ENCODE measurements around the gene SYNGAP1.

SYNGAP1 gene

DNA sequence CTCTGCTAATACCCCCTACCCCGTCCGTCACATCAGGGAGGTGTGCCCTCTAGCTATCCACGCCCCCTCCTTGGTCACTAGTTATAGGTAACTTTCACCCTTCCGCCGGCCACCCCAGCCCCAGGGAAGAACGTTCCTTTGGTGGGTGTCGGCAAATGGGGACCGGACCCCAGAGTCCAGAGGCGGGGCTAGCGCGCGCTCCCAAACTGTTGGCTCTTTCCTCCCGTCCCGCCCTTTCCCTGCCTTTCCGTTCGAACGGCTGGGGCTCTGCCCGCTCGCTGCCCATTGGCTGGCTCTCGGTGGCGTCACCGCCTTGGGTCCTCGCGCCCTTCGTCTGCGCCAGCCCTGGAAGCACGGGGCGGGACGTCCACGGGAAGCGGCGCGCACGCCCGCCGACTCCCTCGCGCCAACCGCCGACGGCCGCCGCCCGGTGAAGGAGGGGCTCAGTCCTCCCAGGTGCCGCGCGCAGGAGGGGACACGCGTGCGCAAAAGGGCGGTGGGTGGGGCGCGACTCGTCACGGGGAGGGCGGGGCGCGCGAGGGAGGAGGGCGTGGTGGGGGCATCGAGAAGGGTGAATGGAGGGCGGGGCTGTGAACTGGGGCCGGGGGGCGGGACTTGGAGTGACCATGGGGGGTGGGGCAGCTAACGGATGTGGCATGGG is 9.7 kb upstream of the SYNGAP1 start:
- Mint-ChIP-seq H3K27me3 (no peaks in the 10 kb centered on the region), H3K36me3 (ENCODE audit: insufficient read depth) (peaks cover 36% of the 10 kb centered on the region), H3K4me1 (peaks cover 52% of the 10 kb centered on the region), H3K27ac (ENCODE audit: low read depth) (peak overlapping the region; percentile 95), H3K4me3 (peak overlapping the region; percentile 81), H3K9me3 (no peaks in the 10 kb centered on the region)
- peak; percentile 73 for ATAC-seq (replicated peaks; ENCODE audit: extremely low read depth, poor library complexity, severe bottlenecking)
- DNase-seq (ENCODE audit: low spot score in 2 of 2) = peak; percentile 89 to 95

DNA sequence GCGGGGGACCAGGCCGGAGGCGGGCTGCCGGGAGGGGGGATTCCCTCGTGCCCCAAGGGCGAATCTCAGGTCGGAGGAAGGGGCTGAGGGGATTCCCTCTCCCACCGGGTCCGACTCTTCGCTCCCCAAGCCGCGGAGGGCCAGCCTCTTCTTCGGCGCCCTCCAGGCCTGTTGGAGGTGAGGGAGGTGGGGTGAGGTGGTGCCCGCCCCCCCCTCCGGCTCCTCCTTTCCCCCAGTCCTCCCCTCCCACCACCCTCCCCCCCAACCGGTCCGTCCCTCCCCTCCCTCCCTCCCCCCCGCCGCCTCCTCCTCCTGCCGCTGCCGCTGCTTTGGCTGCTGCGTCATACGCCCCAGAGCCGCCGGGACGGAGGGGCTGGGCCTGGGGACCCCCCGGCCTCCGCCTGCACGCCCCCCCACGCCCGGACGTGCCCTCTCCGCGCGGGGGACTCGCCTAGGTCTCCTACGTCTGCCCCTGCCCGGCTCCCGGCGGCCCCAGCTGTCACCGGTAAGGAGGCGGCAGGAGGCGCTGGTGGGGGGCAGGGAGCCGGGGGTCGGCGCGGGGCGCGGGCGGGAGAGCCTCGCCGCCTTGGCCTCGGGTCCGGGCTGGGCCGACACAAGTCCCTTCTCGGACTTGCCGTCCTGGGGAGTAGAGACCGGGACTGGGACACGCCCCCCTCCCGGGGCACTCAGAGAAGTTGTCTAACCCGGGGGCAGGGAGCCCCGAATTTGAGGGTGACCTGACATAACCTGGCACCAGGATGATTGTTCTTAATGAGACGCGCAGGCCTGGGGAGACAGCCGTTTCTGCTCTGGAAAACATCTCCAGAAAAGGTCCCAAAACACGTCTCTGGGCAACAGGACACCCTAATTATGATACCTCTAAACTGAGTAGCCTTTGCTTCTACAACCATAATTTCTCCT is 8.9 kb upstream of the SYNGAP1 start, which contains the start of gene PHF1:
PHF1 (plus strand) TSS at position 304 of the 921 bp plus-strand sequence. CDS start 1,250 bp downstream, outside the sequence.
- DNase-seq (ENCODE audit: low spot score in 2 of 2) (peak; percentile 82 to 89), ATAC-seq (replicated peaks; ENCODE audit: extremely low read depth, poor library complexity, severe bottlenecking) (peak; percentile 58)
- Mint-ChIP-seq H3K27me3 (no peaks in the 10 kb centered on the region), H3K4me1 (peaks cover 55% of the 10 kb centered on the region), H3K9me3 (no peaks in the 10 kb centered on the region), H3K36me3 (ENCODE audit: insufficient read depth) (peaks cover 39% of the 10 kb centered on the region), H3K4me3 (peak within 1 kb of the TSS; percentile 81), H3K27ac (ENCODE audit: low read depth) (peak within 1 kb of the TSS; percentile 95)

DNA sequence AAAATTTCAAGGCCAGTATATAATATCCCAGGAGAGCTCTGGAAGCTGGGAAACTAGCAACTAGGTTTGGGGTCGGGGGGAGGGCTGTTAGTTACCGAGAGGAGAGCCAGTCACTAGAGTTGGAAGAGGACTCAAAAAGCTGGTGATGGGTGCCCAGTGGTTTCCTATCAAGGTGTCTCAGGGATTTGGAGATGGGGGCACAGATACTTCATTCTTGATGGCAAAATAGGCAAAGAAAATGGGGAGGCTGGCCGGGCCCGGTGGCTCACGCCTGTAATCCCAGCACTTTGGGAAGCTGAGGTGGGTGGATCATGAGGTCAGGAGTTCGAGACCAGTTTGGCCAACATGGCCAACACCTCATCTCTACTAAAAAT is 8.2 kb upstream of the SYNGAP1 start:
- no peak for DNase-seq (ENCODE audit: low spot score in 2 of 2)
- H3K27me3 Mint-ChIP-seq = no peaks in the 10 kb centered on the region
- H3K4me3 Mint-ChIP-seq = peak overlapping the region; percentile 81
- H3K9me3 Mint-ChIP-seq = no peaks in the 10 kb centered on the region
- H3K36me3 Mint-ChIP-seq (ENCODE audit: insufficient read depth) = peaks cover 41% of the 10 kb centered on the region
- H3K4me1 Mint-ChIP-seq = peaks cover 61% of the 10 kb centered on the region
- peak overlapping the region; percentile 95 for H3K27ac Mint-ChIP-seq (ENCODE audit: low read depth)
- ATAC-seq (replicated peaks; ENCODE audit: extremely low read depth, poor library complexity, severe bottlenecking) = no peak

- ATAC-seq (replicated peaks; ENCODE audit: extremely low read depth, poor library complexity, severe bottlenecking) = no peak
- Mint-ChIP-seq H3K4me3 (peak overlapping the region; percentile 81), H3K36me3 (ENCODE audit: insufficient read depth) (peaks cover 42% of the 10 kb centered on the region), H3K27me3 (no peaks in the 10 kb centered on the region), H3K4me1 (peaks cover 69% of the 10 kb centered on the region), H3K9me3 (no peaks in the 10 kb centered on the region), H3K27ac (ENCODE audit: low read depth) (peak overlapping the region; percentile 95)
- no peak for DNase-seq (ENCODE audit: low spot score in 2 of 2)
Measured at GRCh38 chr6:33412140-33413009, 7.5 kb upstream of the SYNGAP1 start.

DNA sequence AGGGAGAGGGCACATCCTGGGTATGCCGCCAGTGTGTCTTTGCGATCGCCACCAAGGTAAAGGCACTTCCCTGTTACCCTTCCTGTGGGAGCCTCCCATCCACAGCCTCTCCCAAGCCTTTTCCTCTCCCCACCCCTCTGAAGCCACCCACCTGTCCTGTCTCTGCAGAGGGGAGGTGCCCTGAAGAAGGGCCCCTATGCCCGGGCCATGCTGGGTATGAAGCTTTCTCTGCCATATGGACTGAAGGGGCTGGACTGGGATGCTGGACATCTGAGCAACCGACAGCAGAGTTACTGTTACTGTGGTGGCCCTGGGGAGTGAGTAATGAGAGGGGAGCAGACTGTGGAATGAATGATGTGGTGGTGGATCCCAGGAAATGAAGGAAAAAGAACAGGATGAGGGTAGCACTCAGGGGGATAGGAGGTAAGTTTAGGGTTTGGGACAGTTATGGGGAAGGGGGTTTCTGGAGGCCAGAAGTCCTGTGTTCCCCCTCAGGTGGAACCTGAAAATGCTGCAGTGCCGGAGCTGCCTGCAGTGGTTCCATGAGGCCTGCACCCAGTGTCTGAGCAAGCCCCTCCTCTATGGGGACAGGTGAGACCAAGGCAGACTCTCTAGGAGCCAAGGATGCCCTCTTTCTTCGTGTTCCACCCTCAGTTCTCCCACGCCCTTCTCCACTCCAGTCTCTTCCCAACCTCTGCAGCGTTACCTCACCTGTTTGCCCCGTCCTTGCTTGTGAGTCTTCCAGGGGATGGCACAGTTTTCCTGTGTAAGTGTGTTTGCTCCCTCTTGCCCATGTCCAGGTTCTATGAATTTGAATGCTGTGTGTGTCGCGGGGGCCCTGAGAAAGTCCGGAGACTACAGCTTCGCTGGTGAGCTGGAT is 6.4 kb upstream of the SYNGAP1 start:
- Mint-ChIP-seq H3K27me3 (no peaks in the 10 kb centered on the region), H3K9me3 (no peaks in the 10 kb centered on the region), H3K4me1 (peaks cover 77% of the 10 kb centered on the region), H3K4me3 (peak overlapping the region; percentile 81), H3K27ac (ENCODE audit: low read depth) (peak overlapping the region; percentile 78), H3K36me3 (ENCODE audit: insufficient read depth) (peaks cover 52% of the 10 kb centered on the region)
- no peak for DNase-seq (ENCODE audit: low spot score in 2 of 2)
- ATAC-seq (replicated peaks; ENCODE audit: extremely low read depth, poor library complexity, severe bottlenecking) = no peak

DNA sequence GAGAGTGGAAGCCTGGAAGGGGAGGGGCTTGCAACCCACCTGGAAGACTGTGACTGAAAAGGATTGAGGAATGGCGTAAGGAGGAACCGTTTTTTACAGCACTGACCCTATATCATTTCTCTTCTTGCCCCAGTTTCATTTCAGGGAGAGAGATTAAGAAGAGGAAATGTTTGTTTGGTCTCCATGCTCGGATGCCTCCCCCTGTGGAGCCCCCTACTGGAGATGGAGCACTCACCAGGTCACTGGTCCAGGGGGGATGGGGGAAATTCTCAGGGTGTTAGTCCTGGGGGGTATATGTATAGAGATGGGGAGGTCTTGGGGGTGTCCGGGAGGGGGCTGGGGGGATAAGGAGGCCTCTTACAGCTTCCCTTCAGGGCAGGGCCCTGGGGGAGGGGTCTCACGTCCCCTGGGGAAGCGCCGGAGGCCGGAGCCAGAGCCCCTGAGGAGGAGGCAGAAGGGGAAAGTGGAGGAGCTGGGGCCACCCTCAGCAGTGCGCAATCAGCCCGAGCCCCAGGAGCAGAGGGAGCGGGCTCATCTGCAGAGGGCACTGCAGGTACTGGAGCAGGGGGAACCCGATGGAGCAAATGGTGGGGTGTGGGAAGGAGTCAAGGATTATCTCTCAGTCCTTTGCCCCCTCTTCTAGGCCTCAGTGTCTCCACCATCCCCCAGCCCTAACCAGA is 5.1 kb upstream of the SYNGAP1 start:
- ATAC-seq (replicated peaks; ENCODE audit: extremely low read depth, poor library complexity, severe bottlenecking) (no peak), DNase-seq (ENCODE audit: low spot score in 2 of 2) (no peak)
- peaks cover 82% of the 10 kb centered on the region for H3K4me1 Mint-ChIP-seq
- peak overlapping the region; percentile 97 for H3K27ac Mint-ChIP-seq (ENCODE audit: low read depth)
- H3K27me3 Mint-ChIP-seq = no peaks in the 10 kb centered on the region
- H3K9me3 Mint-ChIP-seq = no peaks in the 10 kb centered on the region
- peaks cover 51% of the 10 kb centered on the region for H3K36me3 Mint-ChIP-seq (ENCODE audit: insufficient read depth)
- peak overlapping the region; percentile 81 for H3K4me3 Mint-ChIP-seq

DNA sequence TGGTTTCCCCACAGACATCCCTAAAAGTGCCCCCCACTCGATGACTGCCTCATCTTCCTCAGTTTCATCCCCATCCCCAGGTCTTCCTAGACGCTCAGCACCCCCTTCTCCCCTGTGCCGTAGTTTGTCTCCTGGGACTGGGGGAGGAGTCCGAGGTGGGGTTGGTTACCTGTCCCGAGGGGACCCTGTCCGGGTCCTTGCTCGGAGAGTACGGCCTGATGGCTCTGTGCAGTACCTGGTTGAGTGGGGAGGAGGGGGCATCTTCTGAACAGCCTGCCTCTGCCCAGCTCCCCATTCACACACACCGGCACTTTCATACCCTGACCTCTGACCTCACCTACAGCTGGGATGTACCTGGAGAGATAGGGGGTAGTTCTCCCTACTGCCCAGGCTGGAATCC is 4.0 kb upstream of the SYNGAP1 start:
- H3K27me3 Mint-ChIP-seq = no peaks in the 10 kb centered on the region
- peak overlapping the region; percentile 33 for H3K4me3 Mint-ChIP-seq
- H3K36me3 Mint-ChIP-seq (ENCODE audit: insufficient read depth) = peaks cover 46% of the 10 kb centered on the region
- peaks cover 77% of the 10 kb centered on the region for H3K4me1 Mint-ChIP-seq
- no peaks in the 10 kb centered on the region for H3K9me3 Mint-ChIP-seq
- peak overlapping the region; percentile 97 for H3K27ac Mint-ChIP-seq (ENCODE audit: low read depth)
- DNase-seq (ENCODE audit: low spot score in 2 of 2) = no peak
- ATAC-seq (replicated peaks; ENCODE audit: extremely low read depth, poor library complexity, severe bottlenecking) = no peak

DNA sequence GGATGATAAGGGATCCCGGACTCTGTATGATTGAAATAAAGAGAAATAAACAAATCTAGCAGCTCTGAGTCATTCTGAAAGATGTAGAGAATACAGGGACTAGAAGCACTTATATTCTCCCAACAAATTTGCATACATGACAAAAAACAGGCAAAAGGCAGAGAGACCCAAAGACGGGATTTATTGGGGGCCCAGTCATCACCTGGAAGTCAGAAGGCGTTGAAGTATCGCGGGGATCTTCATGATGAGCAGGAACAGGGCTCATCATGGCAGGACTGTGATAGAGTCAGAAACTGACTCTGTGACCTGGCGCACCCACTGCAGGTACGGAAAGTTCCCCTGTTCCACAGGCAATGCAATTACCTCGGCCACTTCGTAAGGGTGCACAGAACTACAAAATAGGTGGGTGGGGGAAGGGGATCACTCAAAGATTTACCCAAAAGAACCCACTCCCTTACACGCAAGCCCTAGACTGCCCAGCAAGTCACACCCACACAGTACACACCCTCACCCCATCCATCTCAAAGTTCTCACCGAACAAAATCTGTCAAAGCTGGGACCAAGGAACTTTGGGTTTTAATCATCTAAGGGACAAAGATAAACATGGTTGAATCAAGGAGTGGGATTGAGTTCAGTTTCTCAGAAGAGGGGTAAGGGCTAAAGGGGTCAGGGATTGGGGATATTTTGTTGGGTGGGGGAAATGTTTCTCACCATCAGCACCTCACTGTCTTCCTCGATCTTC is 3.3 kb upstream of the SYNGAP1 start:
- ATAC-seq (replicated peaks; ENCODE audit: extremely low read depth, poor library complexity, severe bottlenecking) = no peak
- H3K36me3 Mint-ChIP-seq (ENCODE audit: insufficient read depth) = peaks cover 42% of the 10 kb centered on the region

DNA sequence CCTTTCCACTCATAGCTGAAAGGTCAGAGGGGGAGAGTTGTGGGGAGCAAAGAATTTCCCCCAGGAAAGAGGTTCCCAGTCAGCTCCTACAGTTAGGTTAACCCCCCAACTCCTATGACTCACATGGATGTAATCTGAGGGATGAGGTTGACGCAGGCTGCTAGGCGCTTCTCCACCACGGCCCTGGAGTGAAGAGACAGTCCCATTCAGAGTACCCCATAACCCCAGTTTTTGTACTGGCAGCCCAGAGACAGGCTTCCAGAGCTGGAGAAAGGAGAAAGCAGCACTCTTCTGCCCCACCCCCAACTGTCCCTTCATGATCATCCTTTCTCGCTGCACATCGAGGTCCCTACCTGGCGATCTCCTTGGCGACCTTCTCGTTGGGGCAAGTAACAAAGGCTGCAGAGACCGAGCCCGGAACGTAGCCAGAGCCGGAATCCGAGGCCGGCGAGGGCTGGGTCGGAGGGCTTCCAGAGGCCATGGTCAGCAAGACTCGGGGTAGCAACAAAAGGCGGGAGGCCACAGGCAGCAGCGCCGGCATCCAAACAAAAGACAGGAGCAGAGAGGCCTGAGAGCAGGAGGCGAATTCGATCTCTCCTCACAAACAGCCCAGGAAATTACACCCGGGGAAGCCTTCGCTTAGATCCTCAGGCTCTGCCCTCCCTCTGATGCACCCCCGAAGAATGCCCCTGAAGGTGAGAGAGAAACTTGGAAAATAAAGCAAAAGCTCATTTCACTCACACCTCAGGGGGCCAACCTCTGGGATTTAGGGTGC is 2.5 kb upstream of the SYNGAP1 start:
- ATAC-seq (replicated peaks; ENCODE audit: extremely low read depth, poor library complexity, severe bottlenecking) = peak; percentile 6
- DNase-seq (ENCODE audit: low spot score in 2 of 2) = no peak
- peaks cover 69% of the 10 kb centered on the region for H3K4me1 Mint-ChIP-seq
- no peaks in the 10 kb centered on the region for H3K9me3 Mint-ChIP-seq
- no peaks in the 10 kb centered on the region for H3K27me3 Mint-ChIP-seq
- H3K4me3 Mint-ChIP-seq = peak overlapping the region; percentile 82
- H3K36me3 Mint-ChIP-seq (ENCODE audit: insufficient read depth) = peaks cover 38% of the 10 kb centered on the region
- peak overlapping the region; percentile 97 for H3K27ac Mint-ChIP-seq (ENCODE audit: low read depth)

More for the DNA sequence above, 3.3 kb upstream of the SYNGAP1 start:
- DNase-seq (ENCODE audit: low spot score in 2 of 2) = no peak
- Mint-ChIP-seq H3K4me1 (peaks cover 73% of the 10 kb centered on the region), H3K4me3 (peak overlapping the region; percentile 82), H3K9me3 (no peaks in the 10 kb centered on the region), H3K27me3 (no peaks in the 10 kb centered on the region), H3K27ac (ENCODE audit: low read depth) (peak overlapping the region; percentile 97)

DNA sequence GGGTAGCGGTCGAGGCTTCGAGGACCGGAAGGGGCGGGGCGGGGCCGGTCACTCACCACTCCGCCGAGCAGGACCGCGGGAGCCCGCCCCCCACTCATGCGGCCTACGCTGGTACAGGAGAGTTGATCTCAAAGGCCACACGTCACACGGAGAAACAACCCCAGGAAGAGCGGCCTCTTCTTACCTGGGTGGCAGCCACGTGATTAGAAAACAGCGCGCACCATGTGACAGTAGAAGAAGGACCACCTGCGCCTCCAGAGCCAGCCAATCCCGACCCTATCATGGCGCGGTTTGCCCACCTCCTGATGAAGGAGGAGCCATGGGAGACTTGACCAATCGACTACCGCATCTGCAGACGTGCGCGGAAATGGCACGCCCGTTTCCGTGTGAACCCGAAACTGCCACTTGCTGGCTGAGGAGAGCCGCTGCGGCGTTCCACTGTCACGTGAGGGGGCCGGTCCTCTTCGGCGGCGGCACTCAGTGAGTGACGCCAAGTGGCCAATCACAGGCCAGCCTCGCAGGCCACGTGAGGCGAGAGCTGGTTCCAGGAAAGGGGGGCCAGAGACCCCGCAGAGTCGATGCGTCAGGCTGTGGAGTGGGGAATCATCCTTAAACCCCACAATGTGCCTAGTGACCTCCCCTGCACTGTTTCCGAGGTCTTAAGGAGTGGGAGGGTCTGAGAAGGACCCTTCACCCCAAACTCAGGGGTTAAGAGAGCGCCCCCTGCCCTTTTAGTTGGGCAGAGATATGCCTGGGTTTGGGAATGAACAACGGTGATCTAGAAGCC is 1.8 kb upstream of the SYNGAP1 start, which contains the start of gene CUTA:
CUTA (minus strand) TSS at position 205 of the 787 bp plus-strand sequence; CDS start at position 98, 107 bp downstream.
- Mint-ChIP-seq H3K9me3 (no peaks in the 10 kb centered on the region), H3K4me1 (peaks cover 61% of the 10 kb centered on the region), H3K27ac (ENCODE audit: low read depth) (peak within 1 kb of the TSS; percentile 97), H3K4me3 (peak within 1 kb of the TSS; percentile 82), H3K36me3 (ENCODE audit: insufficient read depth) (peaks cover 34% of the 10 kb centered on the region), H3K27me3 (no peaks in the 10 kb centered on the region)
- ATAC-seq (replicated peaks; ENCODE audit: extremely low read depth, poor library complexity, severe bottlenecking) = peak; percentile 89
- DNase-seq (ENCODE audit: low spot score in 2 of 2) = peak; percentile 93 to 99
